Spleen (tissue), 11 donors: ENCODE measurements around the gene IGSF21. TPM values are rescaled to one million over a fixed set of nuclear protein-coding genes. Genes with fewer than 3 reads are reported as not detected.

Experiments used
- DNase-seq: peaks from one replicate; pipeline ENCODE4 v3.0.0-alpha.2; 2020
- H3K27ac ChIP-seq, 8 donors: fragments of 200-600 bp; sonication (generic) in 7 of 8; 1 replicate in 4 of 8; 2 replicates in 4 of 8; pipeline versions ENCODE4 v1.5.0 to v1.8.0; 2016 to 2021; ENCODE audit warnings: inconsistent platforms in 4 of 8, mild to moderate bottlenecking in 4 of 8, moderate library complexity in 1 of 8
- H3K27me3 ChIP-seq, 7 donors: fragments of 200-600 bp; sonication (generic) in 6 of 7; replicated peaks in 1 of 7; 1 replicate in 4 of 7; 2 replicates in 3 of 7; pipeline versions ENCODE4 v1.5.0 to v1.8.0; 2016 to 2021; ENCODE audit warnings: inconsistent platforms in 3 of 7, mild to moderate bottlenecking in 1 of 7
- H3K36me3 ChIP-seq, 6 donors: fragments of 200-600 bp; sonication (generic) in 5 of 6; 1 replicate in 4 of 6; 2 replicates in 2 of 6; pipeline versions ENCODE4 v1.5.0 to v1.8.0; 2016 to 2021; ENCODE audit warnings: inconsistent platforms in 2 of 6
- H3K4me1 ChIP-seq, 6 donors: fragments of 200-600 bp; sonication (generic) in 5 of 6; 1 replicate in 3 of 6; 2 replicates in 3 of 6; pipeline versions ENCODE4 v1.5.0 to v1.8.0; 2016 to 2021; ENCODE audit warnings: inconsistent platforms in 3 of 6
- H3K4me3 ChIP-seq, 8 donors: fragments of 200-600 bp; sonication (generic) in 7 of 8; 1 replicate in 4 of 8; 2 replicates in 4 of 8; pipeline versions ENCODE4 v1.5.0 to v1.8.0; 2016 to 2021; ENCODE audit warnings: inconsistent platforms in 4 of 8, mild to moderate bottlenecking in 4 of 8, moderate library complexity in 2 of 8
- H3K9me3 ChIP-seq, 8 donors: fragments of 200-600 bp; sonication (generic) in 7 of 8; 1 replicate in 4 of 8; 2 replicates in 4 of 8; pipeline versions ENCODE4 v1.5.0 to v1.8.0; 2016 to 2021; ENCODE audit warnings: inconsistent platforms in 4 of 8
- CTCF ChIP-seq, 11 experiments: fragments of 200-600 bp in 7 of 11; fragments of 450-650 bp in 4 of 11; sonication (generic) in 4 of 11; IDR thresholded peaks in 8 of 11; conservative IDR thresholded peaks in 3 of 11; 1 replicate in 7 of 11; 2 replicates in 4 of 11; pipeline versions ENCODE4 v1.4.0 to v1.8.0; 2016 to 2021; ENCODE audit warnings: antibody characterized with exemption in 11 of 11, inconsistent platforms in 4 of 11, mild to moderate bottlenecking in 1 of 11
- POLR2A ChIP-seq, 3 donors: fragments of 450-650 bp; IDR thresholded peaks; one replicate each; pipeline ENCODE4 v1.5.1; 2017; ENCODE audit warnings: antibody characterized with exemption in 3 of 3, mild to moderate bottlenecking in 1 of 3
- POLR2AphosphoS5 ChIP-seq, 3 donors: sonication (generic); formaldehyde crosslinking; IDR thresholded peaks; one replicate each; pipeline ENCODE4 v1.5.1; 2017; ENCODE audit warnings: antibody characterized with exemption in 3 of 3
- WGBS, 5 donors: extraction: QIAGEN DNeasy Blood & Tissue Kit in 3 of 5; methylation state at CpG; one replicate each; pipeline versions ENCODE4 v1.1.5 to v1.1.7; 2013 to 2018; 5-methylcytosine and 5-hydroxymethylcytosine counted together
- intact Hi-C: fragments of 100-400 bp; cut with DNase I; formaldehyde crosslinking; loops from one replicate; pipeline ENCODE4 v1.15.0; 2023; ENCODE audit warnings: low total_unique reads
- polyA plus RNA-seq, 3 donors: library from polyadenylated mRNA; stranded (reverse); fragments of 200-250 nt; gene quantifications; one replicate each; pipeline ENCODE4 v1.2.1, GENCODE V29; 2013
- total RNA-seq, 7 donors: library from RNA; depleted of rRNA in 3 of 7; stranded (reverse); fragments of >200 nt in 3 of 7; fragmentation: NEBNext Ultra II Directional in 4 of 7; extraction: Animal tissue kit (Norgen Biotek cat#: 25700) in 4 of 7; gene quantifications; one replicate each; pipeline versions ENCODE4 v1.1.0 to v1.2.1, GENCODE V29; 2016 to 2021
- donor health status: healthy with polysubstance abuse.
- donor health status: DM: no; HTN: no; CAD: no; lungs with moderate emphysema.
- donor health status: DM: no; HTN: no; CAD: no.
- donor health status: Bipolar disorder and iron deficiency.
- donor health status: healthy.
- donor health status: DM: no; HTN: no; CAD: no.
- donor health status: DM: yes; HTN: yes; CAD: no.

Gene IGSF21
- total and polyA plus RNA-seq, 10 donors, result 1.6 to 35.0 (median 20.6) TPM

GRCh38 chr1:18351735-18352134 is 244.1 kb downstream of the IGSF21 start:
- Histone ChIP-seq H3K27ac (no peak overlapping the region), H3K4me3 (no peak overlapping the region), H3K36me3 (no peaks in the 10 kb centered on the region), H3K4me1 (no peaks in the 10 kb centered on the region), H3K27me3 (peaks cover 0 to 74% (median 0%) of the 10 kb centered on the region in 7 donors), H3K9me3 (no peaks in the 10 kb centered on the region)
- intact Hi-C loops, result no loop called here
- 65 to 80% (median 72%) methylated on average over 10 of the region's 10 CpGs for WGBS, 5 donors
- no peak for DNase-seq
- TF ChIP-seq POLR2AphosphoS5 (IDR thresholded peaks at IDR 0.05), result no peak
- TF ChIP-seq CTCF (IDR thresholded peaks at IDR 0.05 in 8 of 11, conservative IDR thresholded peaks at IDR 0.05 in 3 of 11), result no peak
- no peak for TF ChIP-seq POLR2A (IDR thresholded peaks at IDR 0.05)

GRCh38 chr1:18352636-18353265 is 245.2 kb downstream of the IGSF21 start:
- TF ChIP-seq POLR2A (IDR thresholded peaks at IDR 0.05), result no peak
- TF ChIP-seq POLR2AphosphoS5 (IDR thresholded peaks at IDR 0.05), result no peak
- no peak for TF ChIP-seq CTCF (IDR thresholded peaks at IDR 0.05 in 8 of 11, conservative IDR thresholded peaks at IDR 0.05 in 3 of 11)
- no peaks in the 10 kb centered on the region for H3K4me1 ChIP-seq
- H3K27me3 ChIP-seq, result peaks cover 0 to 71% (median 0%) of the 10 kb centered on the region in 7 donors
- no peak overlapping the region for H3K27ac ChIP-seq
- DNase-seq, result no peak
- no peak overlapping the region for H3K4me3 ChIP-seq
- no peaks in the 10 kb centered on the region for H3K36me3 ChIP-seq
- no peaks in the 10 kb centered on the region for H3K9me3 ChIP-seq
- intact Hi-C loops, result no loop called here
- WGBS, 5 donors, result 41 to 61% (median 44%) methylated on average over 14 to 17 of the region's 17 CpGs

GRCh38 chr1:18353528-18353927 is 245.9 kb downstream of the IGSF21 start:
- WGBS, 5 donors, result 89 to 97% (median 91%) methylated on average over 1 of the region's 1 CpG
- H3K27ac ChIP-seq, result no peak overlapping the region
- intact Hi-C loops, result no loop called here
- TF ChIP-seq POLR2A (IDR thresholded peaks at IDR 0.05) (no peak), CTCF (IDR thresholded peaks at IDR 0.05 in 8 of 11, conservative IDR thresholded peaks at IDR 0.05 in 3 of 11) (no peak), POLR2AphosphoS5 (IDR thresholded peaks at IDR 0.05) (no peak)
- H3K27me3 ChIP-seq, result peaks cover 0 to 71% (median 0%) of the 10 kb centered on the region in 7 donors
- no peak overlapping the region for H3K4me3 ChIP-seq
- H3K9me3 ChIP-seq, result no peaks in the 10 kb centered on the region
- no peaks in the 10 kb centered on the region for H3K4me1 ChIP-seq
- H3K36me3 ChIP-seq, result no peaks in the 10 kb centered on the region
- DNase-seq, result no peak

- WGBS, 5 donors, result 70 to 85% (median 73%) methylated on average over 2 of the region's 2 CpGs
- Histone ChIP-seq H3K36me3 (no peaks in the 10 kb centered on the region), H3K4me3 (no peak overlapping the region), H3K9me3 (no peaks in the 10 kb centered on the region), H3K27ac (no peak overlapping the region), H3K27me3 (peaks cover 0 to 76% (median 0%) of the 10 kb centered on the region in 7 donors), H3K4me1 (no peaks in the 10 kb centered on the region)
- no peak for DNase-seq
- TF ChIP-seq POLR2A (IDR thresholded peaks at IDR 0.05), result no peak
- no peak for TF ChIP-seq POLR2AphosphoS5 (IDR thresholded peaks at IDR 0.05)
- no peak for TF ChIP-seq CTCF (IDR thresholded peaks at IDR 0.05 in 8 of 11, conservative IDR thresholded peaks at IDR 0.05 in 3 of 11)
- intact Hi-C loops, result no loop called here
These were observed 246.4 kb downstream of the IGSF21 start for GRCh38 chr1:18353992-18354391.
